Measurements from ENCODE around the gene LARP4B. TPM values are rescaled to one million over a fixed set of nuclear protein-coding genes. Genes with fewer than 3 reads are reported as not detected.

Gene LARP4B
- polyA plus RNA-seq, 1 donor (not counting 4 experiments of a cell fraction or from before 2014, with no cell fraction given) = 39.4 TPM

DNA sequence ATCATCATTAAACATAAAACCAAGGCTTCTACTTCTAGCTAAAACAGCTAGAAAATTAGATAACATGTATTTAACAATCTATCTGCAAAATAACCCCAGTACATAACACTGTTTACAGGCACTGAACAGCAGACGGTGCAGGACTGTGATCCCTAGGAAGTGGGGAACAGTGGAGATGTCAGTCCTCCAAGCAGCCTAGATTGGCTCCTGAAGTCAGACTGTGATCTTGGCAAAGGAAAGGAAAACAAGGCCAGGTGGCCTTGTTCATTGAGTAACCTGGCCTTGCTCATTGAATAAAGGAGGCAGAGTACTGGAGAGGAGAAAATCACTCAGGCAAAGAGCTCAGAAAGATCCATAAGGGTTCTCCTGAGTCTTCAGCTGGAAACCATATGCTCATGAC, 164.3 kb downstream of the LARP4B start:
- Histone ChIP-seq H3K4me3 (ENCODE audit: control insufficient read depth in 2 of 3, extremely low read depth in 1 of 3, insufficient read depth in 2 of 3, low read depth in 1 of 3, low read length in 3 of 3) (no peak overlapping the region), H3K9me1 (ENCODE audit: control insufficient read depth, extremely low read depth, insufficient read depth, low read length) (no peaks in the 10 kb centered on the region), H3K36me3 (ENCODE audit: control insufficient read depth in 2 of 2, extremely low read depth in 1 of 2, insufficient read depth in 2 of 2, low read length in 2 of 2) (no peaks in the 10 kb centered on the region), H3K4me2 (ENCODE audit: control insufficient read depth, extremely low read depth, insufficient read depth, low read depth, low read length) (no peak overlapping the region), H3K9ac (ENCODE audit: control insufficient read depth, extremely low read depth, insufficient read depth, low read length) (no peak overlapping the region), H2AFZ (ENCODE audit: control insufficient read depth, low read length) (no peak overlapping the region), H3K9me3 (ENCODE audit: control insufficient read depth, low read depth, low read length) (no peaks in the 10 kb centered on the region), H3K79me2 (ENCODE audit: control insufficient read depth, insufficient read depth, low read length) (no peaks in the 10 kb centered on the region), H3K27me3 (ENCODE audit: control insufficient read depth, extremely low read depth, insufficient read depth, low read length) (peaks cover 2% of the 10 kb centered on the region), H3K27ac (ENCODE audit: control insufficient read depth, insufficient read depth, low read length) (no peak overlapping the region), H4K20me1 (ENCODE audit: control insufficient read depth, extremely low read depth, insufficient read depth, low read length) (no peaks in the 10 kb centered on the region), H3K4me1 (ENCODE audit: control insufficient read depth, extremely low read depth, insufficient read depth, low read length) (no peaks in the 10 kb centered on the region)
- TF ChIP-seq EZH2 (IDR thresholded peaks at IDR 0.05; ENCODE audit: low read length) (no peak), CTCF (optimal IDR thresholded peaks at IDR 0.05 in 1 of 3, IDR thresholded peaks at IDR 0.05 in 1 of 3, conservative IDR thresholded peaks at IDR 0.05 in 1 of 3; ENCODE audit: extremely low read depth in 1 of 3, insufficient read depth in 2 of 3, low read length in 3 of 3) (no peak)
- no peak for DNase-seq (ENCODE audit: low read depth, low spot score)
- dilution Hi-C loops (cut with MboI; ENCODE audit: extremely low pct_ligation_motif_present, low sequenced_read_pairs) = no loop called here
- no peak for FAIRE-seq

DNA sequence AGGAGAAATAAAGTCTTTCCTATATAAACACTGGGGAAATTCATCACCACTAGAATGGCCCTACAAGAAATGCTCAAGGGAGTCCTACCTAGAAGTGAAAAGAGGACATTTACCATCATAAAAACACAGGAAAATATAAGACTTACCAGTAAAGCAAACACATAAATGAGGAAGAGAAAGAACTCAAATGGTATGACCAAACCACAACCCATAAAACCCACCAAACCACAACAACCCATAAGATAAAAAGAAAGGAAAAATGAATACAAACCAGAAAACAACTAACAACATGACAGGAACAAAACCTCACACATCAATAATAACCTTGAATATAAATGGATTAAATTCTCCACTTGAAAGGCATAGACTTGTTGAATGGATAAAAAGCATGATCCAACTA, 170.1 kb downstream of the LARP4B start:
- Histone ChIP-seq H3K4me1 (ENCODE audit: control insufficient read depth, extremely low read depth, insufficient read depth, low read length) (no peaks in the 10 kb centered on the region), H3K27ac (ENCODE audit: control insufficient read depth, insufficient read depth, low read length) (no peak overlapping the region), H3K79me2 (ENCODE audit: control insufficient read depth, insufficient read depth, low read length) (no peaks in the 10 kb centered on the region), H3K27me3 (ENCODE audit: control insufficient read depth, extremely low read depth, insufficient read depth, low read length) (no peaks in the 10 kb centered on the region), H2AFZ (ENCODE audit: control insufficient read depth, low read length) (no peak overlapping the region), H3K4me2 (ENCODE audit: control insufficient read depth, extremely low read depth, insufficient read depth, low read depth, low read length) (no peak overlapping the region), H3K9me3 (ENCODE audit: control insufficient read depth, low read depth, low read length) (no peaks in the 10 kb centered on the region), H4K20me1 (ENCODE audit: control insufficient read depth, extremely low read depth, insufficient read depth, low read length) (no peaks in the 10 kb centered on the region), H3K9ac (ENCODE audit: control insufficient read depth, extremely low read depth, insufficient read depth, low read length) (no peak overlapping the region), H3K9me1 (ENCODE audit: control insufficient read depth, extremely low read depth, insufficient read depth, low read length) (no peaks in the 10 kb centered on the region), H3K4me3 (ENCODE audit: control insufficient read depth in 2 of 3, extremely low read depth in 1 of 3, insufficient read depth in 2 of 3, low read depth in 1 of 3, low read length in 3 of 3) (no peak overlapping the region), H3K36me3 (ENCODE audit: control insufficient read depth in 2 of 2, extremely low read depth in 1 of 2, insufficient read depth in 2 of 2, low read length in 2 of 2) (no peaks in the 10 kb centered on the region)
- DNase-seq (ENCODE audit: low read depth, low spot score) (no peak), FAIRE-seq (no peak)
- dilution Hi-C loops (cut with MboI; ENCODE audit: extremely low pct_ligation_motif_present, low sequenced_read_pairs) = no loop called here
- TF ChIP-seq EZH2 (IDR thresholded peaks at IDR 0.05; ENCODE audit: low read length) (no peak), CTCF (optimal IDR thresholded peaks at IDR 0.05 in 1 of 3, IDR thresholded peaks at IDR 0.05 in 1 of 3, conservative IDR thresholded peaks at IDR 0.05 in 1 of 3; ENCODE audit: extremely low read depth in 1 of 3, insufficient read depth in 2 of 3, low read length in 3 of 3) (no peak)
